Measurements from ENCODE around the gene PRSS8.
"Not testable (repeated sequence)": the region's sequence is repeated elsewhere in the genome, so short reads cannot be mapped to it uniquely, and the experiment has no call there.

The PRSS8 gene

DNA sequence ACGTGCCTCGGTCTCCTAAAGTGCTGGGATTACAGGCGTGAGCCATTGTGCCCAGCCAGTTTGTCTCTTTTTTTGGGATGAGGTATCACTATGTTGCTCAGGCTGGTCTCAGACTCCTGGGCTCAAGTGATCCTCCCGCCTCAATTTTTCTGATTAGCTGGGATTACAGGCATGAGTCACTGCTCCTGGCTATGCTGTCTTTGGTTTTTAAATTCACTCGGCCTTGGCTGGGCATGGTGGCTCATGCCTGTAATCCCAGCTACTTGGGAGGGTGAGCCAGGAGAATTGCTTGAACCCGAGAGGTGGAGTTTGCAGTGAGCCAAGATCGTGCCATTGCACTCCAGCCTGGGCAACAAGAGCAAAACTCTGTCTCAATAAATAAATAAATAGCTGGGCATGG, 8.9 kb upstream of the PRSS8 start:
- not testable (repeated sequence) for H3K36me3 ChIP-seq (ENCODE audit: control insufficient read depth, insufficient read depth, low read length); H3K4me3 ChIP-seq (ENCODE audit: low read length); DNase-seq (ENCODE audit: low read depth, low spot score); H3K27ac ChIP-seq (ENCODE audit: low read length); H3K9me3 ChIP-seq (ENCODE audit: control insufficient read depth, insufficient read depth, low read length); H3K27me3 ChIP-seq (ENCODE audit: control insufficient read depth, insufficient read depth, low read length)
- peaks cover 12% of the 10 kb centered on the region for H3K4me1 ChIP-seq (ENCODE audit: control insufficient read depth, insufficient read depth, low read length)
- no CpG with 5 or more reads among the region's 7 CpGs for WGBS (ENCODE audit: insufficient coverage, insufficient read length)

DNA sequence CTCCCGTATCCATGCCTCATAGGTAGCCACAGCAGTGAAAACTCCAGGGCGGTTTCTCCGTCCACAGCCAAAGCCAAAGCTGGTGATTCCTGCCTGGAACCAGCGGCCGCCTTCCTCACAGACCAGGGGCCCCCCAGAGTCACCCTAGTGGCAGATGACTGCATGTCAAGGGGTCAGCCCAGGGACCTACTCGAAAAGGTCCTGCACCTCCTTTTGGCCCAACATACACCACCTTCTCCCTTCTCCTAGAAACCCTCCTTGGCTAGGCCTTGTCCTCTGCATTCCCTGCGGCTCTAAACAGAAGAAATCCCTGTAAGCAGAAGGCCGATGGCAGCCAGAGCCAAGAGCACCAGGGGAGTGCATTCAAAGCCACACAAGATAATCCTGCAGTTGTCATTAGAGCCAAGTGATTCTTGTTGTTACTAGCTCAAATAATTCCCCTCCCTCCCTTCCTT, 8.2 kb upstream of the PRSS8 start:
- no peak overlapping the region for H3K27ac ChIP-seq (ENCODE audit: low read length)
- H3K36me3 ChIP-seq (ENCODE audit: control insufficient read depth, insufficient read depth, low read length) = no peaks in the 10 kb centered on the region
- no peaks in the 10 kb centered on the region for H3K9me3 ChIP-seq (ENCODE audit: control insufficient read depth, insufficient read depth, low read length)
- H3K4me3 ChIP-seq (ENCODE audit: low read length) = no peak overlapping the region
- H3K4me1 ChIP-seq (ENCODE audit: control insufficient read depth, insufficient read depth, low read length) = peaks cover 17% of the 10 kb centered on the region
- no peaks in the 10 kb centered on the region for H3K27me3 ChIP-seq (ENCODE audit: control insufficient read depth, insufficient read depth, low read length)
- WGBS (ENCODE audit: insufficient coverage, insufficient read length) = no CpG with 5 or more reads among the region's 8 CpGs
- no peak for DNase-seq (ENCODE audit: low read depth, low spot score)

DNA sequence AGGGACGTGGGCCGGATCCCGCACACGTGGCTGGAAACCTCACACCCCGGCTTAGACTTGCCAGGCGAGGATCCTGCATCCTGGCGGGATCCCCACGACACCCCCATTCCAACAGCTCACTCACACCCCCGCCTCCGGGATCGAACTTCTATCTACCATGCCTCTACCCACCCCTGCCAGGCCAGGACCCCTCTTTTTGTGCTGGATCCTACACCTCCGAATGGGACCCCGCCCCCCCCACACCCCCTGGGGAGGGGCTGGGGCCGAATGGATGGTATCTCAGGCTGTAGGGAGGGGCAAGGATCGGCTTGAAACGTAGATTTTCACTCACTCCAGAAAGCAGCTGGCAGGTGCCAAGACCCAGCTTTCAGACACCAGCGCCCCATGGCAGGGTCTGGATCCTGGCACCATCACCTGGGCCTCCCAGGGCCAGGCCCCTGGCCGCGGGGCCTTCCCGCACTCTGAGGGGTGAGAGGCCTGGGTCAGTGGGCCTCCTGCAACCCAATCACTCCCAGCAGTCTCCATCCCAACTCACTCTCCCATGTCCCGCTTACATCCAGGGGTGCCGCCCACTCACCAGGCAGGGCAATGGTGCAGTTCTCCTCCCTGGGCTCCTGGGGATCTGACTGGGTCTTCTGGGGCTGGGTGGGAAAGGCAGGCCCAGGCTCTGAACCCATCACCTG, 7.6 kb upstream of the PRSS8 start:
- Histone ChIP-seq H3K27me3 (ENCODE audit: control insufficient read depth, insufficient read depth, low read length) (no peaks in the 10 kb centered on the region), H3K9me3 (ENCODE audit: control insufficient read depth, insufficient read depth, low read length) (no peaks in the 10 kb centered on the region), H3K4me3 (ENCODE audit: low read length) (no peak overlapping the region), H3K27ac (ENCODE audit: low read length) (no peak overlapping the region), H3K36me3 (ENCODE audit: control insufficient read depth, insufficient read depth, low read length) (no peaks in the 10 kb centered on the region), H3K4me1 (ENCODE audit: control insufficient read depth, insufficient read depth, low read length) (peaks cover 18% of the 10 kb centered on the region)
- WGBS (ENCODE audit: insufficient coverage, insufficient read length) = no CpG with 5 or more reads among the region's 22 CpGs
- DNase-seq (ENCODE audit: low read depth, low spot score) = no peak

DNA sequence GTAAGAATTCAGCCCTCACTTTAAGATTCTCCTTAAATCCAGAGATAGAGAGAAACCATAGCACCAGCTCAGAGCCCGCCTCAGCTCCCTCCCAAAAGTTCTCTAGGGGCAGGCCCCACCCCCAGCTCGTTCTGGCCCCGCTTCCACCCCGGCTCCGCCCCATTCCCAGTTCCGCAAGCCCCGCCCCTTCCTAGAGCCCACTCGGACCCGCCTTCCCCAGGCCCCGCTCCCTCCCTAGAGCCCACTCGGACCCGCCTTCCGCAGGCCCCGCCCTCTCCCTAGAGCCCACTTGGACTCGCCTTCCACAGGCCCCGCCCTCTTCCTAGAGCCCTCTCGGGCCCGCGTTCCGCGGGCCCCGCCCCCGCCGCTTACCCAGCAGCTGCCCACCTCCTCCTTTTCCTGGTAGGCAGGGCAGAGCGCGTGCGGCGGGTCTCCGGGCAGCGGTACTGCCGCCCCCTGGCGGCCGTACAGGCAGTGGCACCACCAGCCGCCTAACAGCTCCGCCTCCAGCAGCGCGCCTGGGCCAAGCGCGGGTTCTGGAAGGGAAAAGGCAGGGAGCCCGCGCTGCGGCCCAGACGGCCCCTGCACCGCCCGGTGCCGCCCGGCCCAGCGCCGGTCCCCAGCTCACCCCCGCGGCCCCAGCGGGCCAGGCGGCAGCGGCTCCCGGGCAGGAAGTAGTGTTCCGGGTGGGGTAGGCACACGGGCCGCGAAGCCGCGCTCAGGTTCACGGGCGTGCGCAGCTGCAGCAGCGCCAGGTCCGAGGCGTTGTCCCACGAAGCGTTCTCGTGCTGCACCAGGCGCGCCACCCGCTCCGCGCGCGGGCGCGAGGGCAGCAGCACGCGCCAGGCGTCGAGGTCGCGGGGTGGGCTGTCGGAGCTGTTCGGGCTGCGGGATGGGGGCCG, 6.8 kb upstream of the PRSS8 start:
- Histone ChIP-seq H3K27me3 (ENCODE audit: control insufficient read depth, insufficient read depth, low read length) (no peaks in the 10 kb centered on the region), H3K36me3 (ENCODE audit: control insufficient read depth, insufficient read depth, low read length) (no peaks in the 10 kb centered on the region), H3K4me3 (ENCODE audit: low read length) (peak overlapping the region; percentile 28; the same call in 1 of the 2 replicates), H3K4me1 (ENCODE audit: control insufficient read depth, insufficient read depth, low read length) (peaks cover 18% of the 10 kb centered on the region), H3K9me3 (ENCODE audit: control insufficient read depth, insufficient read depth, low read length) (no peaks in the 10 kb centered on the region), H3K27ac (ENCODE audit: low read length) (no peak overlapping the region)
- no CpG with 5 or more reads among the region's 89 CpGs for WGBS (ENCODE audit: insufficient coverage, insufficient read length)
- no peak for DNase-seq (ENCODE audit: low read depth, low spot score)

DNA sequence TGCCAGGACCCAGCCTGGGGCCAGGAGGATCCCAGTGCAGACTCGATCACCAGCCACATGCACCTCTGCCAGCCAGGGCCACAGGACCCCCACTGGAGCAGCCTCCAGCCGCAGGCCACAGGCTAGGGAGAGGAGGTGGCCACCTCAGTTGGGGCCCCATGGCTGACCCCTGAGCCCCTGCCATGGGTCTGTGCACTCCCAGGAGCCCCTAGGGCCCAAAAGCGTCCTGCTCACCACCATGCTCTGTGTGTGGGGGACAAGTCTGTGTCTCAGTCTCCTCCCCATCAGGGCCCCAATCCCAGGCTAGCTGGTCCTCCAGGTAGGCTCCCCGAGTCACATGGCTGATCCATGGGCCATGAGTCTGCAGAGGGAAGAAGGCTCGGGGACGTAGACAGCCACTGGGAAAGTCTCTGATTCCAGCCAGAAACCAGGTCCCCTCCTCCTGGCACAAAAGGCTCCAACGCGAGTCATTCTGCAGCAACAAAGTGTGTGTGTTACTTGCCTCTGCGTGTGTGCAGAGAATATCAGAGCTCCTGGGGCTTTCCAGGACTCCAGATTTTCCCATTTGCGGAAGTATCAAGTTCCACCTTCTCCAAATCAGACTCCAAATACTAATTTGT, 6.1 kb upstream of the PRSS8 start:
- no peaks in the 10 kb centered on the region for H3K36me3 ChIP-seq (ENCODE audit: control insufficient read depth, insufficient read depth, low read length)
- no CpG with 5 or more reads among the region's 10 CpGs for WGBS (ENCODE audit: insufficient coverage, insufficient read length)
- no peak overlapping the region for H3K4me3 ChIP-seq (ENCODE audit: low read length)
- H3K27ac ChIP-seq (ENCODE audit: low read length) = no peak overlapping the region
- peaks cover 18% of the 10 kb centered on the region for H3K4me1 ChIP-seq (ENCODE audit: control insufficient read depth, insufficient read depth, low read length)
- DNase-seq (ENCODE audit: low read depth, low spot score) = no peak
- no peaks in the 10 kb centered on the region for H3K9me3 ChIP-seq (ENCODE audit: control insufficient read depth, insufficient read depth, low read length)
- no peaks in the 10 kb centered on the region for H3K27me3 ChIP-seq (ENCODE audit: control insufficient read depth, insufficient read depth, low read length)

DNA sequence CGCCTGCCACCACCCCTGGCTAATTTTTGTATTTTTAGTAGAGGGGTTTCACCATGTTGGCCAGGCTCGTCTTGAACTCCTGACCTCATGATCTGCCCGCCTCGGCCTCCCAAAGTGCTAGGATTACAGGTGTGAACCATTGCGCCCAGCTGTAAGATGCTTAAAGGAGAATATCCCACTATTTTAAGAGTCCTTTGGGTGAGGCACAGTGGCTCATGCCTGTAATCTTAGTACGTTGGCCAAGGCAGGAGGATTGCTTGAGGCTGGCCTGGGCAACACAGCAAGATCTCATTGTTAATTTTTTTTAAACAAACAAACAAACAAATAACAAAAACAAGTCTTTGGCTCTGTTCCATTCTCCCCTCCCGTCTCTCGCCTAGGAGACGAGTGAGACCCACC, 5.5 kb upstream of the PRSS8 start:
- not testable (repeated sequence) for H3K27ac ChIP-seq (ENCODE audit: low read length); H3K27me3 ChIP-seq (ENCODE audit: control insufficient read depth, insufficient read depth, low read length); H3K36me3 ChIP-seq (ENCODE audit: control insufficient read depth, insufficient read depth, low read length); DNase-seq (ENCODE audit: low read depth, low spot score); H3K4me3 ChIP-seq (ENCODE audit: low read length); H3K9me3 ChIP-seq (ENCODE audit: control insufficient read depth, insufficient read depth, low read length)
- WGBS (ENCODE audit: insufficient coverage, insufficient read length) = no CpG with 5 or more reads among the region's 9 CpGs
- peaks cover 18% of the 10 kb centered on the region for H3K4me1 ChIP-seq (ENCODE audit: control insufficient read depth, insufficient read depth, low read length)

DNA sequence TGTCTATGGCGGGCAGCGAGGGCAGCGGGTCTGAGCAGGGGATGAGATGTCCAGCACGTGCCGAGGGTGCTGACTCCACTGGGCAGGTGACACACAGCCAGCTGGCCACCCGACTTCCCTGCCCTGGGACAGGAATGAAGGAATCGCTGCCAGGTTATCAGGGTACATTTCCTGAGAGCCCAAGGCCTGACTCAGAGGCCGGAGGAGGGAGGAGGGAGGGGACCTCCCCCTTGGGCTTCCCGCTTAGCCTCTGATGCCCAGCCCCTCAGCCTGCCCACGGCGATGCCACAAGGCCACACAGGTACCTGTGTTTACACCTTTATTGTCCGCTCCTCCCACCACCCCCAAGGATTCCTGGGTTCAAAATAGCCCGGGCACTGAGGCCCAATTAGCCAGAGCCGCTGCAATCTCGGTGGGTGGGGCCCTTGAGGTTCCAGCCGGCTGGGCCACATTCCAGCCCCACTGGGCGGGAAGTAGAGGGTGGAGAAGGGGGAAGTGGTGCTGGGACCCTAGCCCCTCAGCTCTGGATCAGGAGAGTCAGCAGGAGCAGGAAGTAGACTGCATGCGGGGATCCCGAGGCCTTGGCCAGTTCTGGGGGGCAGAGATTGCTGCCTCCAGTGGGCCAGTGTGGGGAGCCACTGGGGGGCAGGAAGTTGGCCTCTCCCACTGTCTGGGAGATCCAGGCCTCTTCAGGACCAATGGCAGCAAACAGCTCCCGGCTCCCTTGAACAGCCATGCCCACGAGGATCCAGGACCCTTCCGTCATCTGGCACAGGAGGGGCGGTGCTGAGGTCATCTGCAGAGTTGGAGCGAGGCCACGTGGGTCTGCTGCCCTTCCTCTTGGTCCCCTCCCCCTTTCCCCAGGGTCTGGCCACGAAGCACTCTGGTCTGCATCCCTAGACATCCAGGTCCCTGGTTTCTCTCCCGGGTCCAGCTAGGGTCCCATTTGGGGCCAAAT, 3.4 kb upstream of the PRSS8 start:
- DNase-seq (ENCODE audit: low read depth, low spot score) = no peak
- Histone ChIP-seq H3K4me1 (ENCODE audit: control insufficient read depth, insufficient read depth, low read length) (peaks cover 21% of the 10 kb centered on the region), H3K9me3 (ENCODE audit: control insufficient read depth, insufficient read depth, low read length) (no peaks in the 10 kb centered on the region), H3K4me3 (ENCODE audit: low read length) (no peak overlapping the region), H3K27ac (ENCODE audit: low read length) (no peak overlapping the region), H3K36me3 (ENCODE audit: control insufficient read depth, insufficient read depth, low read length) (no peaks in the 10 kb centered on the region), H3K27me3 (ENCODE audit: control insufficient read depth, insufficient read depth, low read length) (no peaks in the 10 kb centered on the region)
- WGBS (ENCODE audit: insufficient coverage, insufficient read length) = no CpG with 5 or more reads among the region's 27 CpGs

DNA sequence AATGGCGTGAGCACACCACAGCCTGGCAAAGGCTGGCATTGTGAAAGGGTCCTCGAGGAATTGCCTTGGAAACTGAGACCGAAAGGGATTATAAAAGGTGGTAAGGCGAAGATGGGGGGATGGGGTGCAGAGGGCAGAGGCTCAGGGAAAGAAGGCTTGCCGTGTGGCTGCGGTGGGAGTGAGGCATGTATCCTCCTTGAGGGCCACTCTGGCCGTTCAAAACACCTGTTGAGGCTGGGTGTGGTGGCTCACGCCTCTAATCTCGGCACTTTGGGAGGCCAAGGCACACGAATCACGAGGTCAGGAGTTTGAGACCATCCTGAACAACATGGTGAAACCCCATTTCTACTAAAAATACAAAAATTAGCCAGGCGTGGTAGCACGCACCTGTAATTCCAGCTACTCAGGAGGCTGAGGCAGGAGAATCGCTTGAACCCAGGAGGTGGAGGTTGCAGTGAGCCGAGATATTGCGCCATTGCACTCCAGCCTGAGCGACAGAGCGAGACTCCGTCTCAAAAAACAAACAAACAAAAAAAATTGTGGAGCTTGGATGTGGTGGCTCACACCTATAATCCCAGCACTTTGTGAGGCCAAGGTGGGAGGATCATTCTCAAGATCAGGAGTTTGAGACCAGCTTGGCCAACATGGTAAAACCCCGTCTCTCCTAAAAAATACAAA, 1.4 kb upstream of the PRSS8 start:
- H3K4me1 ChIP-seq (ENCODE audit: control insufficient read depth, insufficient read depth, low read length) = peaks cover 20% of the 10 kb centered on the region
- not testable (repeated sequence) for H3K4me3 ChIP-seq (ENCODE audit: low read length); H3K27ac ChIP-seq (ENCODE audit: low read length); H3K36me3 ChIP-seq (ENCODE audit: control insufficient read depth, insufficient read depth, low read length); H3K27me3 ChIP-seq (ENCODE audit: control insufficient read depth, insufficient read depth, low read length); DNase-seq (ENCODE audit: low read depth, low spot score); H3K9me3 ChIP-seq (ENCODE audit: control insufficient read depth, insufficient read depth, low read length)
- no CpG with 5 or more reads among the region's 20 CpGs for WGBS (ENCODE audit: insufficient coverage, insufficient read length)

DNA sequence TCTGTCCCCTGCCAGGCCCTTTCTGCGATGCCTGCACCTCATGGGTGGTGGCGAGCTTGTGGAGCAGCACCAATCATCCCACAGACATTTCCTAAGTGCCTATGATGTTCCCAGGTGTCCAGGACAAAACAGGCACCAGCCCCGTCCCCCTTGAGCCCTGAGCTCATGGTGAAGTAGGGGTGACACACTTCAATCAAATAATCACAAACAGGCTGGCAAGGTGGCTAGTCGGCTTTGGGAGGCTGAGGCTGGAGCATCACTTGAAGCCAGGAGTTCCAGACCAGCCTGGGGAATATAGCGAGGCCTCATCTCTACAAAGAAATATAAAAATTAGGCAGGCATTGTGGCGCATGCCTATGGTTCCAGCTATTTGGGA, 748 bp upstream of the PRSS8 start:
- Histone ChIP-seq H3K36me3 (ENCODE audit: control insufficient read depth, insufficient read depth, low read length) (peaks cover 13% of the 10 kb centered on the region), H3K27ac (ENCODE audit: low read length) (no peak overlapping the region), H3K27me3 (ENCODE audit: control insufficient read depth, insufficient read depth, low read length) (no peaks in the 10 kb centered on the region), H3K4me1 (ENCODE audit: control insufficient read depth, insufficient read depth, low read length) (peaks cover 19% of the 10 kb centered on the region), H3K9me3 (ENCODE audit: control insufficient read depth, insufficient read depth, low read length) (no peaks in the 10 kb centered on the region), H3K4me3 (ENCODE audit: low read length) (no peak overlapping the region)
- no CpG with 5 or more reads among the region's 6 CpGs for WGBS (ENCODE audit: insufficient coverage, insufficient read length)
- no peak for DNase-seq (ENCODE audit: low read depth, low spot score)

All from iPS DF 6.9 (cell line).